Stimulated activated CD4-positive, alpha-beta T cell treated with anti-CD3 and anti-CD28 coated beads, Interleukin-15, amount 100 ng/mL, for 24 hours (primary cell): ENCODE measurements around the gene SLC16A9.
"Not testable (repeated sequence)": the region's sequence is repeated elsewhere in the genome, so short reads cannot be mapped to it uniquely, and the experiment has no call there.

Experiments used
- DNase-seq: peaks from one replicate; pipeline ENCODE4 v3.0.0-alpha.2; 2020

SLC16A9 gene

DNA sequence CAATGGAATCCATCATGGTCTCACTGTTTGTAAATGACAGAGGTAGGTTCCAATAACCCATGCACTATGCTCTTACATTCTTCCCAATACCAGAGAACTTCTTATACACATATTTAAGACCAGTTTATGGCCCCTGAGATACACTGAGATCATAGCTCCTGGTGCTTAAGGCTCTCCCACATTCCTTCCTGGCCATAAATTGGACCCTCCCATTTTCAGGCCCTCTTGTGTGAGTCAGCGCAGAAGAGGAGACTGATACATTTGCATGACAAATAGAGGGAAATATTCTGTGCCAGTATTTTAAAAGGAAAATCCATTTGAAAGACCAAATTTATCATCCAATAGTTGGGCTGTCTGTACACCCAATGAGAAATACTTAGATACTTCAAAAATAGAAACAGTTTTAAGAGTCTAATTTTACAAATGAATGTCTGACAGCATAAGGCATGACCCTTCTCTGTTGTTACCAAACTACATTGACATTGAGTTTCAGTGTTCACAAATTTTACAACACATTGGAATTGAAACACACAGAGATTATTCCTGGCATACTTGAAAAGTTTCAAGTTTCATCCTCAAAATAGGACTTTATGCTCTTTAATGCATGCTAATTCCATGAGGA is 35.3 kb downstream of the SLC16A9 start:
- DNase-seq, result no peak

GRCh38 chr10:59672150-59672875 is 37.3 kb downstream of the SLC16A9 start:
- no peak for DNase-seq

DNA sequence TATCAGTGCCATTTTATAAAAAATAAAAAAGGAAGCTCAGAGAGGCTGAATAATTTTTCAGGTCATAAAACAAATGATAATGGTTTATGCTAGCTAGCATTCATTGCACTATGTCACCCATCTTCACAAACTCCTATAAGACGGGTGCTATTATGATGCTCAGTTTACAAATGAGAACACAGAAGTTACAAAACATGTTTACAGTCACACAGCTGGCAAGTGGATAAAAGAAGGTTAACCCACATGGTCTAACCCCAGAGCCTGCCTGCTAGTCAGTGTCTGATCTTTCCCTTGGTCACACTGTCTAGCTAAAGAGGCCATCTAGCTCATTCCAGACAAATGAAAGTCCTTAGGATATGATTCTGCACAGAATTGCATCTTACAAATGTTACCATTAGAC is 39.4 kb downstream of the SLC16A9 start:
- no peak for DNase-seq

DNA sequence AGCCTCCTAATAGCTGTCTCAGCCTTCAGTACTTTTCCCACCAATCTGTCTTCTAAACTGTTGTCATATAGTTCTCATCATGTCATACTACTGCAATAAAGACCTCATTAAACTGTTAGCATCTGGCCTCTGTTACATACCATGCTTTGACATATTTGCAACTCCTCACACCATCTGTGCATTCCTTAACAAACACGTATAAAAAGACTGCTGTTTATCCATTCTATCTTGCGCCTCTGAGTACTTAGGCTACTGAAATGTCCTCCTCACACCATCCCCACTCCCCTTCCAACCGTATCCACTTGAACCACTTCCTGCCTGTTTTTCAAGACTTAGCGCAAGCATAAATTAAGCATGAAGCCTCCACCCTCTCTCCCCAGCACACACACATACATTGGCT is 41.6 kb downstream of the SLC16A9 start:
- DNase-seq, result no peak

DNA sequence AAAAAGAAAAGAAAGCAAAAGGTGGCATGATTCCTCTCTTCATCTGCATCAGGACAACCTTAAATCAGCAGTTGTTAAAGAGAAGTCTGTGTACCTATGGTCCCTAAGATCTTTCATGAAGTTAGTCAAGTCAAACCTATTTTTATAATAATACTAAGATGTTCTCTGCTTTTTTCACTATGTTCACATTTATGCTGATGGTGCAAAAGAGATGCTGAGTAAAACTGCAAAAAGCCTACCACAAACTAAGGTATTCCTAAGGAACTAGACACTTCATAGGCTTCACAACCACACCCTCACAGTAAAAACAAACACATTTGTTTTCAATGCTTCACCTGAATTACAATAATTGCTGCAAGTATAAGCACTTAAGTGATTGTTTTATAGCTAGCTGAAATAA is 43.3 kb downstream of the SLC16A9 start:
- DNase-seq, result no peak

- DNase-seq, result not testable (repeated sequence)
Observed at GRCh38 chr10:59663213-59663612, 46.4 kb downstream of the SLC16A9 start.

DNA sequence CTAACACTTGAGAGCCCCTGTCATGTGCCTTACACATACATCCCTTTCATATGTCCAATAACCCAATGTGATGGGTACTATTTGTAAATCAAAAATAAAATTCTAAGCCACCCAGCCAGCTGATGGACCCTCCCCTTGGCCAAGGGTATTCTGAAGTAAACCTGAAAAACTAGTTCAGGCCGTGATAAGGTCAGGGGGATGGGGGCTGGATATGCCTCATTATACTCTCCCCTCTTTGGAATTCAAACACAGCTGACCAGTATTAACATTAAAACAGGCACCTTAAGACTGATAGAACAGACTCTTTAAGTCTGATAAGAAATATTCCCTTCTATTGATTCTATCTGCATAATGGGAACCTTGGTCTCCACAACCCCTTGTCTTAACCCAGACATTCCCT is 51.9 kb downstream of the SLC16A9 start:
- DNase-seq, result no peak

GRCh38 chr10:59655309-59655708 is 54.3 kb downstream of the SLC16A9 start:
- no peak for DNase-seq

DNA sequence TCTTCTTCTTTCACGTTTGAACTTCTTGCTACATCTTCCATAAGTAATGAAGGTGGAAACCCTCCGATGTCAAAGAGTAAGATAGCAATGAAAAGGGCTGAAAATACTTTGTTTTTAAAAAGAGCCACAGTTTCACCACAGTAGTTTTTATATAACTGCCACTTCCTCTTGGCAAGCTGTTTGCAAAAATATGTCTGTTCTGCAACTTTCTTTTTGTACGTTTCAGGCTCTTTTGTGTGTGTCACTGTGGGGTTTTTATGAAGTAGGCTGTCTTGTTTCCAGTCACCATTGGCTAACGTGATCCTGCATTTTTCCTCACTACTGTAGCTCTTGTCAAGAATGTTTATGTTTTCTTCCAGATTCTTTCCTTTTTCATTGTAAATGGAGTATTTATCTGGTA is 55.6 kb downstream of the SLC16A9 start:
- no peak for DNase-seq

DNA sequence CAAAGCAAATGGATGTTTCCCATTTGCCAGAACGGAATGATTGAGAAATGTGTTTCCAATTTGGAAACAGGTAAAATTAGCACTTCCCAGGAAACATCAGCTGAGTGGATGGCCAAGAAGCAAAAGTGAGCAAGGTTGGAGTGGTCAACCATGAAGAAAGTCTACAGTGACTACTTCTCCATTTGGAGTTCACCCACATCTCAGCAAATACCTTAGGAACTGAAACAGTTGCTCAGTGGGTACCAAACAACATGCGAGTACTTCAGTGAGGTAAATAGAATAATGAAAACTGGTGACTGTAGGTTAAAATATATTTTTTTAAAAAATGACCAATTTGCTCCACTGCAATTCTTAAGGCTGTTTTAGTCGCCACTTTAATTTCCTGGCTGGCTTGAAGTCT is 57.7 kb downstream of the SLC16A9 start:
- no peak for DNase-seq

GRCh38 chr10:59649606-59650346 is 59.9 kb downstream of the SLC16A9 start:
- no peak for DNase-seq

- no peak for DNase-seq
Observed at GRCh38 chr10:59648711-59649201, 60.9 kb downstream of the SLC16A9 start.

GRCh38 chr10:59644841-59645240 is 64.8 kb downstream of the SLC16A9 start:
- DNase-seq, result no peak

DNA sequence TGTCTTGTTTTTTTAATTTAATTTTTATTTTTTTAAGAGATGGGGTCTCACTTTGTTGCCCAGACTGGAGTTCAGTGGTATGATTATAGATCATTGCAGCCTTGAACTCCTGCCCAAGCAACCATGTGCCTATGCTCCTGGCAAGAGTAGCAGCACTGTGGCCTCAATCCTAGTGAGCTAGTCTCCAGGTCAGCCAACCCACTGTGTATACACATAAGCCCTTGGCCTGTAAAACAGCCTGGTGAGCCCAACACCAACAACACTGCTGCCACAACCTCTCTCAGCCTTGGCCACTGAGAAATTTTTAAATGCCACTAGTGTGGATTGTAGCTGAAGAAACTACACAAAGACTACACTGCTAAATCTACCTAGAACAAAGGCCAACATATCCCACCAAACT is 68.0 kb downstream of the SLC16A9 start:
- DNase-seq, result not testable (repeated sequence)

GRCh38 chr10:59635502-59636290 is 74.0 kb downstream of the SLC16A9 start:
- no peak for DNase-seq

GRCh38 chr10:59634102-59634501 is 75.5 kb downstream of the SLC16A9 start:
- no peak for DNase-seq

DNA sequence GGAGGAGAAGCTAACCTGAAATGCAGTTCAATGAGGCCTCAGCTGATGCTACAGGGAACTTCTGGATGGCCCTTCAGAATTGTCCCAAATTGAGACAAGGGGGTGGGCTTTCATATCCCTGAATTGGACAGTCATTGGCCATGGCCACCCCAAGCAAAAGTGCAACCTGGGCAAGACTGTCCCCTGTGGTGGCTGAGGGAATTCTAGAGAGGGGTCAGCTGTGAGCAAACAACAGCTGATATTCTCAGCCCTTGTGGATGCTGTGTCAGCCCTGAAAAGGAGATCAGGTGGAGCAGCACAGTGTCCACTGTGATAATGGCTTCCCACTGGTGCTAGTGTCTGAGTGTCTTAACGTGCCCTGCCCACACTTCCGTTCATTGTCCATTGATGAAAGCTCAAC is 76.6 kb downstream of the SLC16A9 start:
- DNase-seq, result no peak

GRCh38 chr10:59631882-59632807 is 77.5 kb downstream of the SLC16A9 start:
- DNase-seq, result no peak

DNA sequence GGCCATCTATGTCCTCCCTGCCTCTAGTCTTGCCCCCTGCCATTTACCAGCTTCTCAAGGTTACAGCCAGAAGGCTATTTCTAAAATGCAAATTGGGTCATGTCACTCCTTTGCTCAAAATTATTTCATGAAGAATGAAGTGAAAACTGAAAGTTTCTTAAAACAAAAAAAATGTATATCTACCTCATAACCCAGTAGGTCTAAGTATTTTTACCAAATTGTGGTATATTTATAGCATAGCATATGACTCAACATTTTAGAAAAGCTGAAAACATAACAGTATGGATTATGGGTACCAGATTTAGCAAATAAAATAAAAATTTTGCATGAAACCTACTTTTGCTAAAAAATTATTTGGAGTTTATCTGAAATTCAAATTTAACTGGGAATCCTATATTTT is 78.4 kb downstream of the SLC16A9 start:
- no peak for DNase-seq

DNA sequence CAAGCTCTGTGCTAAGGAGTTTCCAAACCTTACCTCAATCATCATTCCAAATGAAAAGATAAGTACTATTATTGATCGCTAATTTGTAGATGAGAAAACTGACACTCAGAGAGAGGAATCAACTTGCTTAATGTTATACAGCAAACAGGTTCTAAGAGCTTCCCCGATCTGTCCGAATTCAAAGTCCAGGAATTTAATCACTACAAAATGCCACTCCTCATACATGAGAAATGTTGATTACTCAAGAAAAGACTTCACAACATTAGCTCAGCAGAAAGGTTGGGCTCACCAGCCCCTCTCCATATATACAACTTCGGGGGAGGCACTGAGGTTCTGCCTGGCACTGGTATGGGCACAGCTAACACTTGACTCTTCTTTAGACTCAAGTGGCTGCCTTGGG is 80.7 kb downstream of the SLC16A9 start:
- DNase-seq, result no peak

DNA sequence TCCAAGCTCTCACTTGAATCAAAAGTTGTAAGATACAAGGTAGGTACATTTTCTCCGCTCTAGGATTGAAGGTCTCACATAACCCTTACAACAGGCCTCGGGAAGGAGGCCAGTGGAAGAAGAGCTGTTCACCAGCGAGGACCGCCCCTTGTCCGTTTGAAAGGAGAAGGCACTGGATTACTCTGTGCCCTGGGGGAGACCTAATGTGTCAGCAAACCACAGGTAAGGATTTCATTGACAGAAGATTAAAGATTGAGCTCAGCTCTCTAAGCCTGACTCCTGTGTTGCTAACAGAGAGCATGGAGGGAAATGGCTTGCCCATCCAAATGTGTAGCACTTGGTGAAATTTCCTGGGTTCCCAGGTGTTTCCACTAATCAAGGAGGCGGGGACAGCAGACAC is 81.2 kb downstream of the SLC16A9 start:
- no peak for DNase-seq
